Kasumi-1 (cell line): ENCODE results near the gene RBPJL.

ENCODE experiments used
- DNase-seq, 2 experiments: peaks; one replicate each; lab custom pipeline; 2025; lab: John Stamatoyannopoulos, UW

Gene RBPJL

DNA sequence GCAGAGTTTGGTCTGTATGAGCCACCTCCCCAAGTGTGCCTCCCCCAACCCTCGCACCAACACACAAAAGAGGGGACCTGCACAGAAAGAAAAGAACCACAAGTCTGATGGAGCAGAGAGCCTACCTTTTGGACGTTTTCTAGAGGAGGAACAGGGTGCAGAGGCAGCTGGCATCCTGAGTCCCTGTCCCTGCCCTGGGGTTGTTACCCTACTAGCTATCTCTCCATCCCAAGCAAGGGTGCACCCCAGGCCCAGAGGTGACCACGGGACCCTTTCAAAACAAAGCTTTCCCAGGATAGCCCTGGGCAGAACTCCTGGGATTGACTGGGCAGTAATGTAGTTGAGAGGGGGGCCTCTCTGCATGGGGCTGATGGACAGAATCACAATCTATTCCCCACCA lies 11.2 kb downstream of the RBPJL start:
- no peak for DNase-seq

DNA sequence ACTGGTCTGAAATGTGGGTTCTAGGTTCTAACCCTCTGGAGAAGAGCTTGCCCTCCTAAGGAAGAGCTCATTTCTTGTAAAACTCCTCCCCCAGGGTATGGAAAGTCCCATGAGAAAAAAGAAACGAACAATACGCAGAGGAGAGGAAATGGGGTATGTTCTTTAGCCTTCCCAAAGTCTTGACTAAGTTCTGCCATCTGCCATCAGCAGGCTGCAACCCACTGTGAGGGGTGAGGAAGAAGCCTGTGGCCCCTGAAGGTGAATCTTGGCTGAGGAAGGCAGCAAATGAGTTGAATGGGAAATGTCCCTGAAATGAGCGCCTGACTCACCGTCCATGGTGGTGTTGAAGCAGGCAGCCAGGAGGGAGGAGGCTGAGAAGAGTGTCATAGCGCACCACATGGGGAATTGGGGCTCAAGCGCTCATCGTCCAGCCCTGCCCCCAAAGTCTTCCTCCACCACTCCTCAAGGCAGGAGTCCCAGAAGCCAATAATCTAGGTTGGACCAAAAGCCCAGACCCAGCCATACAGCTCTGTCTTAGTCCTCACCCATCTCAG lies 11.8 kb downstream of the RBPJL start:
- DNase-seq, result no peak

DNA sequence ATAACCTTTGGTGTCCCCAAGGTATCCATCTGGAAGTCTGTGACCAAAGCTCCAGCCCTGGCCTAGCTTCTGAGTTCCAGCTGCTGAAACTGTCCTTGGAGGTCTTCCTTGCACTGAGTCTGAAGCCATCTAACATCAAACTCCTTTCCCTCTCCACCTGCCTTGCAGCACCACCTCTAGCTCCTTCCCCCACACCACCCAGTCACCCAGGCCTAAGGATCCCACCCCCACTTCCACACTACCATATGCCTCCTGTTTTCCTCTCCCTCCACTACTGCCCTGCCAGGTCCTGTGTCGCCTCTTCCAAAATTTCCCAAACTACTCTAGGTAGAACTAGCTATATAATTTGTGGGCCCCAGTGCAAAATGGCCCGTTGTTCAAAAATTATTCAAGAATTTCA lies 12.3 kb downstream of the RBPJL start:
- no peak for DNase-seq

- DNase-seq, result peak; percentile 17 to 27
These were observed 14.4 kb downstream of the RBPJL start for GRCh38 chr20:45320948-45321595.

DNA sequence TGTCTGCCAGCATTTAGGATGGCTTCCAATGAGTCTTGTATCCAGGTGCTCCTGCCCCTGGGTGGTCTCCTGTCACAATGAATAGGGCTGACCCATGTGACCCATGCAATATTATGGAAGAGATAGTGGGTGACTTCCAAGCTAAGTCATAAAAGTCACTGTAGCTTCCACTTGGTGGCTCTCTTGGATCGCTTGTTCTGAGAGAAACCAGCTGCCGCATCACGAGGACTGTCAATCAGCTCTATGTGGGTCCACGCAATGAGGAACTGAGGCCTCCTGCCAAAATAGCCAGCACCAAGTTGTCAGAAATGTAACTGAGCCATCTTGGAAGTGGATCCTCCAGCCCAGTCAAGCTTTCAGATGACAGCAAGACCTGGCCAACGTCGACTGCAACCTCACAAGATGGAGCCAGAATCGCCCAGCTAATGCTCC lies 16.3 kb downstream of the RBPJL start:
- DNase-seq, result peak; percentile 50 to 54

DNA sequence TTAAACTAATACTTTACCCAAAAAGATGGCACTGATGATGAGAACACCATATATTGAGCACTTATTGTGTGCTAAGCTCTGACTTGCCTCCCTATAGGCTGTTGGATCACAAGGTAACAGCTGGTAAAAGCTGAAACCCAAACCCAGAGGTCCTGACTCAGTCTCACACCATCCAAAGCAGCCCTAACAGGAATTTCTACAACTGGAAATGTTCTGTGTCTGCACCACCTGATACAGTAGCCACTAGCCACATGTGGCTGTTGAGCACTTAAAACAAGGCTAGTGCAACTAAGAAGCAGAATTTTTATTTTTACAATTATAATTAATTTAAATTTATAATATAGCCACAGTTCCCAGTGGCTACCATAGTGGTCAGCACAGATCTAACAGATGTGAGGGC lies 17.1 kb downstream of the RBPJL start:
- no peak for DNase-seq

GRCh38 chr20:45325371-45325770 lies 18.7 kb downstream of the RBPJL start:
- DNase-seq, result no peak

- no peak for DNase-seq
These were observed 21.8 kb downstream of the RBPJL start for GRCh38 chr20:45328451-45328850.

GRCh38 chr20:45329497-45330319 lies 23.1 kb downstream of the RBPJL start:
- DNase-seq, result no peak

DNA sequence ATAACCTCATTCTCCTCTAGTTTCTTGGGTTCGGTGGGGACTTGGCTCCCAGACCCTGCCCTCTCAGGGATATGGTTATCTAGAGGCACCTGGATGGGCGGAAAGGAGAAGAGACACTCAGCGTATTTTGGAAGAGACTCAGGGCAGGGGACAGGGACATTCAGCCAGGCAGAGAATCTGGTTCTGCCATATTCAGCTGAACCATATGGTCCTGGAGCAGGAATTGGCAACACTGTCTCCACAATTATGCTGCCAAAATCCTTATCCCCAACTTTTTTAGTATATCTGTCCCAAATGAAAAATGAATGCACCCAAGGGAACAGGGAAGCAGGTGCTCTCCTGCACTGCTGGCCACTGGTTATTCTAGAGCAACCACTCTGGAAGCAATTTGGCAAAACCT lies 23.8 kb downstream of the RBPJL start:
- DNase-seq, result no peak

DNA sequence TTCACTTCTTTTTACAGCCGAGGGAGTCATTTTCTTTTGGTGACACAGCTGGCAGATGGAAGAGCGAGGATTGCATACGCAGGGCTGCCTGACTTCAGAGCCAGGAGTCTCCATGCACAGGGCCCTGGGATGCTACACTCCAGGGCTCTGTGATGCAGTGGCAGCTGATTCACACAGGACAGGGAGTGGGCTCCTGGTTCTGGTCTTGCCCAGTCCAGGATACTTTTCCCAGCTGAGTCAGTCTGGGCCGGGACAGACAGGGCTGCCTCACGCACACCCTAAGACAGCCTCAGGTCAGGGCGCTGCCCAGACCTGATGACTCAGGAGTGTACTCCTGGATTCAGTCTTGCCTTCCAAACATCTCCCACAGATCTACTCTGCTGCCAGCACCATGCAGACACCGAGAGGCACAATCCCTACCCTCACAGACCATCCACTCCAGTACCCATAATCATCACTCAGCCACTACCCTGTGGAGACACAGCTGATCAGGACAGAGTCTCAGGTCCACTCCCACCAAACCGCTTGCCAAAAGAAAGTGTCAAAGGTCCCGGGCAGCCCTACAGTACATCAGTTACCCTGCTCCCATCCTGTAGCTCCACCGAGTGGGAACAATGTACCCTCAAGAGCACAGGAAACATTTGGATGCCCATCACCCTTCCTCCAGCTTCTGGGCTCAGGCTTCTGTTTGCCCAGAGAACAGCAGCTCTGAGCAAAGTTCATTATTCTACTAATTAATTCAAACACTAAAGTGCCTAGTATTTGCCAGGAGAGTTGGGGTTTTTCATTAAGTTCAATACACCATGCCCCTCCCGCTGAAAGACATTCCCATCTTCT lies 30.1 kb downstream of the RBPJL start:
- no peak for DNase-seq

DNA sequence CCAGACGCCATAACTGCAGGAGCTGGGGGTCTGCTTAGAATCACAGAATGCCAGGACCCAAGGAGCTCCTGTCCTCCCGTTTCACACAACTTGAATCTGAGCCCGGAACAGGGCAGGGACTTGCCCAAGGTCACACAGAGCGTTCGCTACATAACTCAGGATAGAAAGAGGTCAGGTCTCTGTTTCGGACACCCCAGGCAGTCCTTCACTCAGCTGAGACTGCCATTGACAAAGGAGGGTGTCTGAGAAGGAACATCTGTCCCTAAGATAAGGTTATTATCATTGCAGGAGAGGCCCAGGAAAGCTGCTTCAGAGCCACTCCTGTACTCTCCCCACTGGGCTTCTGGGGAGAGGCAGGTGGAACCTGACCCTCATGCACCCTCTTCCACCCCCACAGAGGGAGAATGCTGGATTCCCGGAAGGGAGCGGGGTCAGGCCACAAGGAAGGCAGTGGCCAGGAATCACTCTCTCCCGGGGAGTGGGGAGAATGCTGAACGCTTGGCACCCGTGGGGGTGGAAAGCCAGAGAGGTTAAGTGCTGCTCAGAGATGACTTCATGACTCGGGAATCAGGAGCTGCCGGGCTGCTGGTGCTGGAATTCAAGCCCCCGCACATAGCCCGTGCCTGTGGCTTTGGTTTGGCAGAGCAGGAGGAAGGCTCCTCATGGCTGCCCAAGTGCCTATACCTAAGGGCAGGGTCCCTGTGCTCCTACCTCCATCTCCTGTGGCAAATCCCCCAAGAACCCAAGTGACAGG lies 30.9 kb downstream of the RBPJL start:
- no peak for DNase-seq

- no peak for DNase-seq
These were observed 31.7 kb downstream of the RBPJL start for GRCh38 chr20:45338121-45339030.

DNA sequence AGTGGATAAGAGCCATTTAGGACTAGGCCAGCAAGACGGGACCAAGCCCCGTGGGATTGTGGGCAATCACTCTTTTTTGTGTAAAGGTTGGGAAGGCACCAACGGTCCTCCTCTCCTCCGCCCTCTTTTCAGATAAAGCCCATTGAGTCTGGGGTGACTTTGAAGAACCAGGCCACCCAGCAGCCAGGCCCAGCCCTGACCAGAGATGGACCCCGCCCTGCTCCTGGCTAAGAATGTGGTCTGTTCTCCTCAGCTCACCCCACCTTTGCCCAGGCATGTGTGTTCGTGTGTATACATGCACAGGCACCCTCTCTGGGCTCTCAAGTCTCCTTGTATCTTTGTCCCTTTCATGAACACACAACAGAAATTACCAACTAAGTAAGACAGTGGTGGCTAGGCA lies 32.4 kb downstream of the RBPJL start:
- no peak for DNase-seq

- DNase-seq, result no peak
These were observed 33.2 kb downstream of the RBPJL start for GRCh38 chr20:45339799-45340198.

DNA sequence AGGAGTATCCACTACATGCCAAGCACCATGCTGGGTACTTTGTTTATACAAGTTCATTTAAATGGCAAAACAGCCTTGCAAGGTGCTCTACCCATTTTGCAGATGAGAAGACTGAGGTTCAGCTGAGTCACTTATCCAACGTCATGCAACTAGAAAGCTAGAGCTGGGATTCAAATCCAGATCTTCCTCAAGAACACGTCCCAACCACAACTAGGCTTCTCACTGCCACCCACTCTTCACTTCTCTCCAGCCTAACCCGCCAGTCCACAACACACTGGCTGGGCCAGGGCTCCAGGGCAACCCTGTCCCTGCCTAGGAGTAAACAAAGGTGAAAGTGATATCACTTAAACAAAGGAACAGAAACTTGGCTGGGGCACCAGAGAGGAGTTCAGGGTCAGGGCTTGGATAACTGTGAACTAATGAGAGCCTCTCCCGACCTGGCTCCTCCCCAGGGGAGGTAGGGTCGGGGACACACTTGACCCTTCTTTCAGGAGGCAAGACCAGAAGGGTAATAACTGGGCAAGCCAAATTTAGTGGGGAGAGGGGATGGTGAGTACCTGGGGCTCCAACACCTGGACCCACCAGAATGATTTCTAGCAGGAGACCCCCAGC lies 33.7 kb downstream of the RBPJL start:
- DNase-seq, result no peak

GRCh38 chr20:45340951-45341350 lies 34.3 kb downstream of the RBPJL start:
- DNase-seq, result no peak

GRCh38 chr20:45341579-45341938 lies 34.9 kb downstream of the RBPJL start:
- no peak for DNase-seq

GRCh38 chr20:45341939-45342854 lies 35.6 kb downstream of the RBPJL start:
- DNase-seq, result no peak
